Stimulated activated CD4-positive, alpha-beta T cell treated with anti-CD3 and anti-CD28 coated beads, TNF-alpha, amount 100 ng/mL, for 4 hours (primary cell): ENCODE measurements around the gene SYT4.
"Not testable (repeated sequence)": the region's sequence is repeated elsewhere in the genome, so short reads cannot be mapped to it uniquely, and the experiment has no call there.

Source experiments
- DNase-seq, 3 experiments: peaks; one replicate each; pipeline ENCODE4 v3.0.0-alpha.2; 2020; ENCODE audit warnings: low read depth in 3 of 3

Gene SYT4

GRCh38 chr18:43277164-43277600, at the start of gene SYT4:
SYT4 (minus strand) TSS chr18:43277490; CDS start chr18:43277281, 209 bp downstream.
- DNase-seq, result no peak

- DNase-seq, result no peak
Measured at GRCh38 chr18:43322132-43322531, 44.8 kb upstream of the SYT4 start.

GRCh38 chr18:43314941-43315340, 37.7 kb upstream of the SYT4 start:
- DNase-seq, result no peak

- DNase-seq, result no peak
Measured at GRCh38 chr18:43312891-43313290, 35.6 kb upstream of the SYT4 start.

GRCh38 chr18:43310239-43310638, 32.9 kb upstream of the SYT4 start:
- no peak for DNase-seq

GRCh38 chr18:43303376-43303775, 26.1 kb upstream of the SYT4 start:
- DNase-seq, result no peak

- DNase-seq, result not testable (repeated sequence)
Measured at GRCh38 chr18:43286187-43286586, 8.9 kb upstream of the SYT4 start.

GRCh38 chr18:43283299-43283698, 6.0 kb upstream of the SYT4 start:
- no peak for DNase-seq

GRCh38 chr18:43279015-43279744, 1.9 kb upstream of the SYT4 start:
- DNase-seq, result no peak

GRCh38 chr18:43278355-43278754, 1.1 kb upstream of the SYT4 start:
- DNase-seq, result no peak

- DNase-seq, result no peak
Measured at GRCh38 chr18:43276491-43276890, 799 bp downstream of the SYT4 start.

- no peak for DNase-seq
Measured at GRCh38 chr18:43275546-43275945, 1.7 kb downstream of the SYT4 start.

GRCh38 chr18:43274526-43274925, 2.8 kb downstream of the SYT4 start:
- no peak for DNase-seq

GRCh38 chr18:43271593-43272432, 5.5 kb downstream of the SYT4 start:
- no peak for DNase-seq

- DNase-seq, result no peak
Measured at GRCh38 chr18:43267818-43268217, 9.5 kb downstream of the SYT4 start.

GRCh38 chr18:43265465-43265864, 11.8 kb downstream of the SYT4 start:
- no peak for DNase-seq

- DNase-seq, result no peak
Measured at GRCh38 chr18:43248610-43249249, 28.6 kb downstream of the SYT4 start.

- DNase-seq, result no peak
Measured at GRCh38 chr18:43247944-43248343, 29.3 kb downstream of the SYT4 start.

GRCh38 chr18:43238429-43238828, 38.9 kb downstream of the SYT4 start:
- no peak for DNase-seq

- no peak for DNase-seq
Measured at GRCh38 chr18:43236921-43237320, 40.4 kb downstream of the SYT4 start.

GRCh38 chr18:43234889-43235288, 42.4 kb downstream of the SYT4 start:
- no peak for DNase-seq

- DNase-seq, result no peak
Measured at GRCh38 chr18:43222501-43222900, 54.8 kb downstream of the SYT4 start.

- DNase-seq, result no peak
Measured at GRCh38 chr18:43220691-43221090, 56.6 kb downstream of the SYT4 start.
